Stromal cell of bone marrow (primary cell): ENCODE results near the gene NDUFS1.
"Not testable (repeated sequence)": the region's sequence is repeated elsewhere in the genome, so short reads cannot be mapped to it uniquely, and the experiment has no call there.

ENCODE experiments used
- DNase-seq: peaks from one replicate; pipeline ENCODE4 v3.0.0-alpha.2; 2012; ENCODE audit warnings: low read depth

Gene NDUFS1

DNA sequence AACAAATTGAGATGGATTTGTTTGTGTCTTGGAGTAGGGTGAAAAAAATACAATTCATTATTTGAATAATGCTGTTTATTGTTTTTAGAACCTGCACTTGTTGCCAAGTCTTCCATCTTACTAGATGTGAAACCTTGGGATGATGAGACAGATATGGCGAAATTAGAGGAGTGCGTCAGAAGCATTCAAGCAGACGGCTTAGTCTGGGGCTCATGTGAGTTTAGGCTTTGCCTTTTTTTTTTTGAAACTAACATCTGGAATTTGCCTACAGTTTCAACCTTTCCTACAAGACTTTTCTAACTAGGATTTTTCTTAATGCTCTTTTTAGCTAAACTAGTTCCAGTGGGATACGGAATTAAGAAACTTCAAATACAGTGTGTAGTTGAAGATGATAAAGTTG, 3.2 kb upstream of the NDUFS1 start:
- DNase-seq: not testable (repeated sequence)

DNA sequence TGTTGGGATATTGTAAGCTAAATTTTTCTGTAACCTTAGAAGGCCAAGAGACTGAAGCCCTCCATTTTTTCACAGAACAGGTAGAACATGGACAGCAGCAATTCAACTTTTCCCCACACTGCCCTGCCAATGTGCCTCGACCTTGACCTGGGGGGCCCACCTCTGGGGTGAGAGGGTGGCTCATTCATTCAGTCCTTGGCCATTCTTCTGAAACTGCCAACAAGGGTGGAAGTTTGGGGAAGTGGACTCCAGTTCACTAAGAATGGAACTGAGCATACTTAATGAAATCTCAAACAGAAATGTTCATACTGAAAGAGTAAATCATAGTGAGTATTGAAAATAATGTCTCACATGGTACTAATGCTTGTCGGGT, 1.5 kb upstream of the NDUFS1 start:
- no peak for DNase-seq

DNA sequence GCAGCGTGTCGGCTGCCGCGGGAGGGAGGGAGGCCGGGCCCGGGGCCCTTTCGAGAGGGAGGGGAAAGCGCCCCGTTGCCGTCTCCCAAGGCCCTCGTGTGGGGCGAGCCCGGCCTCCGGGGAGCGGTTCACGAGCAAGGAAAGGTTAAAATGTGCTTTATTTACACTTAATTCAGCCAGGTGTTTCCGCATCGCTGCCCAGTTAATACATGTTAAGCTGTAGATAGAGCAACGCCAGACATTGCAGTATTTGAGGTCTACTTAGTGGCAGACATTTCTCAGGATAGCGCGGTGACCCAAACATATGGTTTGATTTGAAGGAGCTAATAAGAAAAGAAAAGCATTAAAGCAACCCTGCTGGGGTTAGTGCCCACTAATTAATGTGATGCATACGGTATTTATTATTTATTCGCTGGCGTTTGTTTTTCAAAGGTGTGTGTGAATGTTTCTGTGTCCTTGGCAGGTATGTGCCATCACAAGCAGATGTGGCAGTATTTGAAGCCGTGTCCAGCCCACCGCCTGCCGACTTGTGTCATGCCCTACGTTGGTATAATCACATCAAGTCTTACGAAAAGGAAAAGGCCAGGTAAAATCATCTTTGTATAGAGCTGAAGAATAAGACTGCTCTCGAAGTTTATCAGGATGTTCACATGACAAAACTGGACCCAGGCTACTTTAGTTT, 1.0 kb upstream of the NDUFS1 start:
- no peak for DNase-seq

DNA sequence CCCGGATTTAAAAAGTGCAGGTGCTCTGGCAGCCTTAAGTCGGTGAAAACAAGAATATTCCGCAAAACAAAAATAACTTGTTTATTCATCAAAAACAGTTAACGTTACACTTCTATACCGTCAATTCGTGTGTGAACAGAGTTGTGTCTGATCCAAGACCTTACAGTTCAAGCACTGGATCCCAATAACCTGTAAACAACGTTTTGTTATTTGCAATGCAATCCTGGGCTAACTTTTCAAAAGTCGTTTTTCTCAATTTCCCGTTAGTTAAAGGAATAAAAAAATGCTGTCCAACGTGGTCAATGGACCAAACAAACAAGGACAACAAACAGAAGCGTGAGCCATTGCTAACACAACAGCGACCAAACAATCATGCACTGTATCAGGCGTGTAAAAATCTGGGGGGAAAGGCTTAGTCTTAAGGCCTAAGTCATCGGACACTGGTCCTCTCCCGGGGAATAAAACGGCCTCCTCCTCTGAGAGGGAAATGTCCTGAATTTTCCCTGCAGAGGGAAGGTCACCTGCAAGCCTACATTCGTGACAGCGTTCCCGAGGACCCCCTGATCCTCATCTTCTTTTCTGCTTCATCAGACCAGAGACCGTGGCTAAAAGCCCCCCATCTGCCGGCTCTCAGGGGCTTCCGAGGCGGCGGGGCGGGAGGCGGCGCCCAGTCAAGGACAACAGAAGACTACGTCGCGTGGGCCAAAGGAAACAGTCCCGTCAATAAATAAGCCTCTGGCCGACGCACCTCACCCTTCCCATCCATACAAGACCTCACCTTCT, 490 bp downstream of the NDUFS1 start:
- peak; percentile 4 for DNase-seq

- DNase-seq: not testable (repeated sequence)
These were observed 2.2 kb downstream of the NDUFS1 start for GRCh38 chr2:206157014-206157413.

DNA sequence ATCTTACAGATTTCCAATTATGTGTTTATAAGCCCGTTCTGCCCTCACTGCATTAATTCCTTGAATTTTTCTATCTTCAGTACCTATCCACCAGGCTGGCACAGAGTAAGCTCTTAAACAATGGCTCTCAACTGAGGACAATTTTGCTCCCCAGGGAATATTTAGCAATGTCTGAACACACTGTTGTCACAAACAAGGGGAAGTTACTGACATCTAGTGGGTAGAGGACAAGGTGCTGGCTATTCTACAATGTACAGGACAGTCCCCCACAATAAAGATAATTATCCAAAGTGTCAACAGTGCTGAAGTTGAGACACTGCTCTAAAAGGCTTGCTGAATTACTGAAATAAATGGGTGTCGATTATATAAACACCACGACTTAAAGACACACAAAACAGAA, 5.0 kb downstream of the NDUFS1 start:
- DNase-seq: no peak

- DNase-seq: no peak
These were observed 8.6 kb downstream of the NDUFS1 start for GRCh38 chr2:206150631-206151030.

- no peak for DNase-seq
These were observed 9.1 kb downstream of the NDUFS1 start for GRCh38 chr2:206150168-206150567.

DNA sequence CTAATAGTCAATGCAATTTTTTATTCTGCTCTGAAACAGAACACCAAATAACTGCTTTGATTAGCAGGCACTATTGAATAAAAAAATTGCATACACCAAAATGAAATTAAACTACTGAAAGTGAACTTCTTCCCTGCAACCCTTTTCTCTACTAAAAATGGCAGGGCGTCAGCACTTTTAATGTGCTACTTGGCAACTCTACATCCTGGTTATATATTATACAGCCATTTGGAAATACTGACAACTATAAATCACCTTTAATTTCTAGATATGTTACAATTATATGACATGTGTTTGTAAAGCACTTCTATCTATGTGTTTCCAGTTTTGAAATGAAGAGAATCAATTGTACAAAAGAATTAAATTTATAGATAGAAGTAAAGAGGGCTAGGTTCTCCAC, 9.9 kb downstream of the NDUFS1 start:
- no peak for DNase-seq

DNA sequence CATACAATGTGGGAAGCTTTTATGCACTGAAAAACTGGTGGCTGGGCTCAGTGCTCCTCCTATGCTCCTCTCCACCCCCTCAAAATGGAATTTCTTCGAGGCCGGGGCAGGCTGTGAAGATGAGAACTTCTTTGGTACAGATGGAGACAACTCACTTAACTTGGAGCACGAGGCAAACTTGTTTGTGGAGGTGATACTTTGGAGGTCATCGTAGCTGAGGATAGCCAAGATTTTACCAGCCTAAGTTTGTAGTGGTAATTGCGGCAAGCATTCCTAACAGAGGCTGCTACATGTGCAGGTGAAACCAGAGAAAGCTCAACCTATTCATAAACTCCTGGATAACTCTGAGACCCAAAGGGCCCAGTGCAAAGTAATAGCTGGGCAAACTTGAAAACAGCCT, 13.6 kb downstream of the NDUFS1 start:
- DNase-seq: no peak

- DNase-seq: no peak
These were observed 14.9 kb downstream of the NDUFS1 start for GRCh38 chr2:206144383-206144782.

- DNase-seq: no peak
These were observed 15.8 kb downstream of the NDUFS1 start for GRCh38 chr2:206143451-206143850.

- DNase-seq: no peak
These were observed 31.6 kb downstream of the NDUFS1 start for GRCh38 chr2:206127656-206128055.

DNA sequence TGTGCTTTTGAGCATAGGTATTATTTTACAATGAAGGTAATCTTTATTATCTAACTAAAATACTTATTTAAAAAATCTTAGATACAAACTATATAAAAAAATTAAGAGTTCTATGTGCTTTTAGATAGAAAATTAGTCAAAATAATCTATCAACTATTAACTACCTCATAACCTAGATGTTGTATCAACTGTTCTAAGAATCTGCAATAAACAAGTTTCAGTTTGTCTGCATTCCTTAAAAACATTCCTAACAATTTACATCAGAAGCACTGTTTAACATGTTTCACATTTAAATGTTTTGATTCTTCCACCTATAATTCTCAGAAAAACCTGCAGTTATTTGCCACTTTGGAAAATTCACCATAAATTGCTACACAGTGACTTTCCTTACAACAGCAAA, 33.3 kb downstream of the NDUFS1 start:
- DNase-seq: no peak

DNA sequence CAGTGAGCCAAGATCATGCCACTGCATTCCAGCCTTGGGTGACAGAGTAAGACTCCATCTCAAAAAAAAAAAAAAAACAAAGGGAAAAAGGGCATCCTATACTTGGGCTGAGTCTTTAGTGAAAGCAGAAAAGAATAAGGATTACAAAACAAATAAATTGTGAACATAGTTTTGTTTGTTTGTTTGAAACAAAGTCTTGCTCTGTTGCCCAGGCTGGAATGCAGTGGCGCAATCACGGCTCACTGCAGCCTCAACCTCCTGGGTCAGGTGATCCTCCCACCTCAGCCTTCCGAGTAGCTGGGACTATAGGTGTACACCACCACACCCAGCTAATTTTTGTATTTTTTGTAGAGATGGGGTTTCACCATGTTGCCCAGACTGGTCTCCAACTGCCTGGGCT, 36.7 kb downstream of the NDUFS1 start:
- DNase-seq: not testable (repeated sequence)

GRCh38 chr2:206116278-206116677, 43.0 kb downstream of the NDUFS1 start:
- DNase-seq: no peak

- no peak for DNase-seq
These were observed 44.1 kb downstream of the NDUFS1 start for GRCh38 chr2:206115026-206115578.

DNA sequence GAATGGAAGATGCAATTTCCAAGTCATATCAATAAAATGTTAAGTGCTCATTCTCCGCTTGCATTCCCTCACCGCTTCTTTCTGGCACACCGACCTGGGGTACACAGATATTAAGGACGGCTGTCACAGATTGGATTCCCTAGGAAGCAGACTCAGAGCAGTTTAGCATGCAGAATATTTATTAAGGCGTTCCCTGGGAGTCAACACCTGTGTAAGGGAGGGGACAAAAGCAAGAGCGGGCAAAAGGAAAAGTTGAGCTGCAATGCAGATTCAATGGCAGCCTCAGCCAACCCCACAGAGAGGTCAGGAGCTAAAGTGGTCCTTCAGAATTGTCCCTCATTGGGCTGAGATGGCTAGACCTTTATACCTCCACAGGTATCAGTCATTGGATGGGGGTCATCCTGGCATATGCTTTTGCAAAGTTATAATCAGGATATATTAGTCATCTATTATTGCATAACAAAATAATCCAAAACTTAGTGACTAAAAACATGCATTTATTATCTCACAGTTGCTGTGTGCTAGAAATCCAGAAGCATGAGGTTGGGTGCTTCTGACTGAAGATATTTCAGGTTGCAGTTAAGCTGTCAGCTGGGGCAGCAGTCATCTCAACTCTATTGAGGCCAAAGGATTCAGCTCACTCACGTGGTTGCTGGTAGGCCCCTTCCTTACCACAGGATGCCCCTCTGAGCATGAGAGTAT, 46.2 kb downstream of the NDUFS1 start:
- peak; percentile 16 for DNase-seq

DNA sequence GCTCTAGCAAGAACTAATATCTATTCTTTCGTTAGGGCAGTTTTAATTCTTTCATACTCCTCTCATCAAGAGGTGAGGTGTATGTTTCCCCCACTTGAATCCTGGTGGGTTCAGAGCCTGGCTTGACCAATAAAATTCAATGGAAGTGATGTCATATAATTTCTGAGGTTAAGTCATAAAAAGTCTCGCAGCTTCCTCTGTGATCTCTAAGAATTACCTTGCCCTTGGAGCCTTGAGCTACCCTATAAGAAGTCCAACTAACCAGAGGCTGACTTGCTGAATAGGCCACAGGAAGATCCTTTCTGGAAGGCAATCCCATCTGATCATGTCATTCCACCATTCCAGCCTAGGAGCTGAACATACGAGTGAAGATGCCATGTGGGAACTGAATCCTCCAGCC, 47.1 kb downstream of the NDUFS1 start:
- DNase-seq: no peak

DNA sequence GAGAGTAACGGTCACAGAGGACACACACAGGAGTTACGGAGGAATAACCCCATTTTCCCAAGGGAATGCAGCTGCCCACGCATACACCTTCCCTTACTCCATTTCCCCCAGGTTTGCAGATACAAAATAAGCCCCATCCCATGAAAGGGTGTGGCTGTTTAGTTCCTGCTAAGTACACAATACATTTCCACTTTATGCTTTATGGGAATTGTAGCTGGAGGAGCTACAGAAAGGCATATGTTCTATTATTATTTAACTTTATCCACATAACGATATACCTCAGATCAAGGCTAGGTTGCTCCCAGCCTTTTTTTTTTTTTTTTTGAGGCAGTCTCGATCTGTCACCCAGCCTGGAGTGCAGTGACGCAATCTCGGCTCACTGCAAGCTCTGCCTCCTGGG, 50.5 kb downstream of the NDUFS1 start:
- no peak for DNase-seq

- no peak for DNase-seq
These were observed 53.7 kb downstream of the NDUFS1 start for GRCh38 chr2:206105541-206105940.

GRCh38 chr2:206105038-206105437, 54.2 kb downstream of the NDUFS1 start:
- DNase-seq: no peak

DNA sequence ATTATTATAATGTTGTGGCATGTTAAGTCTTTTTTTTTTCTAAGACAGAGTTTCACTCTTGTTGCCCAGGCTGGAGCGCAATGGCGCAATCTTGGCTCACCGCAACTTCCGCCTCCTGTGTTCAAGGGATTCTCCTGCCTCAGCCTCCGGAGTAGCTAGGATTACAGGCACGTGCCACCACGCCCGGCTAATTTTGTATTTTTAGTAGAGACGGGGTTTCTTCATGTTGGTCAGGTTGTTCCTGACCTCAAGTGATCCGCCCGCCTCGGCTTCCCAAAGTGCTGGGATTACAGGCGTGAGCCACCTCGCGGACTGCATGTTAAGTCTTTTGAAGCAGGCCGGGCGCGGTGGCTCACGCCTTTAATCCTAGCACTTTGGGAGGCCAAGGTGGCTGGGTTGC, 60.4 kb downstream of the NDUFS1 start:
- DNase-seq: not testable (repeated sequence)
